H9 (cell line): Measurements from ENCODE around the gene APLP2. TPM values are rescaled to one million over a fixed set of nuclear protein-coding genes. Genes with fewer than 3 reads are reported as not detected.

ENCODE experiments used
- DNase-seq: peaks from one replicate; pipeline ENCODE4 v3.0.0-alpha.2; 2017
- H2AFZ ChIP-seq: one replicate; pipeline ENCODE4 v1.6.1; 2013; ENCODE audit warnings: mild to moderate bottlenecking, low read length, control low read depth, moderate library complexity
- H2AK5ac ChIP-seq: 2 replicates; pipeline ENCODE4 v1.6.1; 2013; ENCODE audit warnings: low read length, control low read depth, mixed read lengths; ENCODE audit not compliant: insufficient read length
- H2BK120ac ChIP-seq: one replicate; pipeline ENCODE4 v1.6.1; 2013; ENCODE audit warnings: low read depth, mild to moderate bottlenecking, low read length, control low read depth, inconsistent platforms; ENCODE audit not compliant: poor library complexity, severe bottlenecking
- H2BK12ac ChIP-seq: 2 replicates; pipeline ENCODE4 v1.6.1; 2013; ENCODE audit warnings: low read length, control low read depth, mixed read lengths, low read depth; ENCODE audit not compliant: insufficient read length
- H2BK15ac ChIP-seq: 2 replicates; pipeline ENCODE4 v1.6.1; 2013; ENCODE audit warnings: low read depth, low read length, control low read depth
- H2BK20ac ChIP-seq: one replicate; pipeline ENCODE4 v1.6.1; 2013; ENCODE audit warnings: low read depth, mild to moderate bottlenecking, low read length, control low read depth, inconsistent platforms; ENCODE audit not compliant: poor library complexity, severe bottlenecking
- H2BK5ac ChIP-seq: 2 replicates; pipeline ENCODE4 v1.6.1; 2013; ENCODE audit warnings: low read length, control low read depth, mixed read lengths; ENCODE audit not compliant: insufficient read length
- H3K14ac ChIP-seq: 2 replicates; pipeline ENCODE4 v1.6.1; 2013; ENCODE audit warnings: low read length, control low read depth; ENCODE audit not compliant: insufficient read depth
- H3K18ac ChIP-seq: 2 replicates; pipeline ENCODE4 v1.6.1; 2013; ENCODE audit warnings: low read depth, mild to moderate bottlenecking, mixed read lengths, low read length, control low read depth; ENCODE audit not compliant: insufficient read length
- H3K23ac ChIP-seq: 2 replicates; pipeline ENCODE4 v1.6.1; 2013; ENCODE audit warnings: low read length, control low read depth, mixed read lengths, low read depth; ENCODE audit not compliant: insufficient read length
- H3K23me2 ChIP-seq: 2 replicates; pipeline ENCODE4 v1.6.1; 2013; ENCODE audit warnings: low read depth, mild to moderate bottlenecking, mixed read lengths, low read length, control low read depth; ENCODE audit not compliant: insufficient read length, poor library complexity, severe bottlenecking
- H3K27ac ChIP-seq: 2 replicates; pipeline ENCODE4 v1.5.1; 2013; ENCODE audit warnings: low read length, control low read depth, mixed read lengths, low read depth; ENCODE audit not compliant: insufficient read length
- H3K27me3 ChIP-seq: 2 replicates; pipeline ENCODE4 v1.6.1; 2013; ENCODE audit warnings: low read length, control low read depth, inconsistent platforms; ENCODE audit not compliant: insufficient read depth
- H3K4ac ChIP-seq: 2 replicates; pipeline ENCODE4 v1.6.1; 2013; ENCODE audit warnings: low read depth, mild to moderate bottlenecking, control low read depth, inconsistent platforms, low read length, moderate library complexity
- H3K4me1 ChIP-seq: 2 replicates; pipeline ENCODE4 v1.6.1; 2013; ENCODE audit warnings: low read length, control low read depth, inconsistent platforms; ENCODE audit not compliant: insufficient read depth
- H3K4me2 ChIP-seq: 2 replicates; pipeline ENCODE4 v1.6.1; 2013; ENCODE audit warnings: low read length, control low read depth, mixed read lengths; ENCODE audit not compliant: insufficient read length, insufficient read depth
- H3K56ac ChIP-seq: 2 replicates; pipeline ENCODE4 v1.6.1; 2013; ENCODE audit warnings: low read depth, mild to moderate bottlenecking, mixed read lengths, low read length, control low read depth; ENCODE audit not compliant: insufficient read length
- H3K79me1 ChIP-seq: 2 replicates; pipeline ENCODE4 v1.6.1; 2013; ENCODE audit warnings: low read depth, mild to moderate bottlenecking, moderate library complexity, low read length, control low read depth, inconsistent platforms; ENCODE audit not compliant: insufficient read depth, poor library complexity, severe bottlenecking
- H3K79me2 ChIP-seq: 2 replicates; pipeline ENCODE4 v1.6.1; 2013; ENCODE audit warnings: low read length, control low read depth, inconsistent platforms; ENCODE audit not compliant: insufficient read depth
- H3K9ac ChIP-seq: 2 replicates; pipeline ENCODE4 v1.6.1; 2013; ENCODE audit warnings: low read length, control low read depth, mixed read lengths; ENCODE audit not compliant: insufficient read length; ENCODE audit errors: extremely low read depth
- H3K9me3 ChIP-seq: one replicate; pipeline ENCODE4 v1.6.1; 2013; ENCODE audit warnings: low read depth, low read length, inconsistent platforms; ENCODE audit not compliant: control insufficient read depth
- H3T11ph ChIP-seq: one replicate; pipeline ENCODE4 v1.6.1; 2013; ENCODE audit warnings: mild to moderate bottlenecking, low read length, control low read depth, inconsistent platforms
- H4K20me1 ChIP-seq: one replicate; pipeline ENCODE4 v1.6.1; 2013; ENCODE audit not compliant: control insufficient read depth, insufficient read length, insufficient read depth
- H4K5ac ChIP-seq: 2 replicates; pipeline ENCODE4 v1.6.1; 2013; ENCODE audit warnings: low read depth, mild to moderate bottlenecking, mixed read lengths, low read length, control low read depth; ENCODE audit not compliant: insufficient read length
- H4K8ac ChIP-seq: replicated peaks from 2 replicates; pipeline ENCODE4 v1.6.1; 2013; ENCODE audit warnings: low read length, control low read depth, mixed read lengths, low read depth; ENCODE audit not compliant: insufficient read length
- H4K91ac ChIP-seq: 2 replicates; pipeline ENCODE4 v1.6.1; 2013; ENCODE audit warnings: low read depth, mild to moderate bottlenecking, moderate library complexity, mixed read lengths, low read length, control low read depth; ENCODE audit not compliant: insufficient read length
- H3K27ac Mint-ChIP-seq, 3 experiments: 2 replicates in 2 of 3; 3 replicates in 1 of 3; pipeline ENCODE4 v1.8.0; 2020 to 2021; ENCODE audit warnings: mixed read lengths in 3 of 3, mild to moderate bottlenecking in 1 of 3, moderate library complexity in 1 of 3
- H3K27me3 Mint-ChIP-seq: 2 replicates; pipeline ENCODE4 v1.8.0; 2021; ENCODE audit warnings: low read depth, mild to moderate bottlenecking, moderate library complexity, mixed read lengths
- H3K36me3 Mint-ChIP-seq, 3 experiments: 2 replicates in 2 of 3; 3 replicates in 1 of 3; pipeline ENCODE4 v1.8.0; 2020 to 2021; ENCODE audit warnings: low read depth in 3 of 3, mixed read lengths in 3 of 3; ENCODE audit not compliant: insufficient read depth in 1 of 3
- H3K4me1 Mint-ChIP-seq, 2 experiments: 2 replicates each; pipeline ENCODE4 v1.8.0; 2020; ENCODE audit warnings: mixed read lengths in 2 of 2
- H3K4me3 Mint-ChIP-seq, 2 experiments: 2 replicates in 1 of 2; 3 replicates in 1 of 2; pipeline ENCODE4 v1.8.0; 2020 to 2021; ENCODE audit warnings: mild to moderate bottlenecking in 2 of 2, mixed read lengths in 2 of 2, moderate library complexity in 1 of 2
- H3K9me3 Mint-ChIP-seq, 2 experiments: 2 replicates in 1 of 2; 3 replicates in 1 of 2; pipeline ENCODE4 v1.8.0; 2020; ENCODE audit warnings: mild to moderate bottlenecking in 2 of 2, mixed read lengths in 2 of 2, moderate library complexity in 1 of 2
- CTCF ChIP-seq: fragments of 200-600 bp; sonication (generic); conservative IDR thresholded peaks from 3 replicates; pipeline ENCODE4 v1.8.0; 2021; ENCODE audit warnings: antibody characterized with exemption, mild to moderate bottlenecking
- WGBS: extraction: QIAGEN DNeasy Blood & Tissue Kit; methylation state at CpG from one replicate; pipeline ENCODE4 v1.1.7; 2013; ENCODE audit warnings: missing lambda C conversion rate, low lambda C conversion rate, mixed read lengths; ENCODE audit not compliant: insufficient read length; ENCODE audit errors: extremely low coverage; 5-methylcytosine and 5-hydroxymethylcytosine counted together
- total RNA-seq: library from RNA; stranded (reverse); gene quantifications from 2 replicates; pipeline ENCODE4 v1.2.1, GENCODE V29; 2021

The APLP2 gene
- total RNA-seq, 1 experiment from 2014 or later: 328 TPM

DNA sequence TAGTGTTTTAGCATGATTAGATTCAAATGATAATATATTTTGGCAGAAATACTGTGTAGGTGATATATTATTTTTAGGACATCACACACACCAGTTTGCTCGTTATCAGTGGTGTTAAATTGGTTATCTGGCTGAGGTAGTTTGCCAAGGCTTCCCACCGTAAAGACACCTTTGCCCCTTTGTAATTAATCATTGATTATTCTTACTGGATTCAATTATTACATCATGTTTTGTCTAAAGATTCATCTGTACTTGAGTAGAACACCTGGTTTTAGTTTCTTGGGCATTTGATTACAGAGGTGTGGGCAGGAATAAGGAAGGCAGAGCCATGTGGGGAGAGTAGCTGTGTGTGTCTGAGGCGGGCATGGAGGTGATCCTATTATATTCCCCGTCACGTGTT, 50.4 kb downstream of the APLP2 start:
- Mint-ChIP-seq H3K4me1 (peaks cover 5 to 10% of the 10 kb centered on the region in 2 experiments), H3K36me3 (peaks cover 40 to 56% (median 49%) of the 10 kb centered on the region in 3 experiments; a peak in 6 of 7 replicates)
- no peaks in the 10 kb centered on the region for H3K79me2 ChIP-seq

More for the DNA sequence above, 50.4 kb downstream of the APLP2 start:
- no peak overlapping the region for H3K27ac ChIP-seq
- no peak overlapping the region for H2BK12ac ChIP-seq
- WGBS: no CpG with 5 or more reads among the region's 5 CpGs
- H3K56ac ChIP-seq: no peak overlapping the region
- no peak overlapping the region for H2AK5ac ChIP-seq
- H3T11ph ChIP-seq: no peak overlapping the region
- H3K9me3 ChIP-seq: no peaks in the 10 kb centered on the region
- H3K4ac ChIP-seq: no peak overlapping the region
- no peaks in the 10 kb centered on the region for H3K23me2 ChIP-seq
- H3K9ac ChIP-seq: no peak overlapping the region
- H2BK20ac ChIP-seq: no peak overlapping the region
- no peak overlapping the region for H2BK120ac ChIP-seq
- no peak overlapping the region for H4K91ac ChIP-seq
- no peak overlapping the region for H3K4me2 ChIP-seq
- no peak for TF ChIP-seq CTCF
- no peak overlapping the region for H2AFZ ChIP-seq
- H4K5ac ChIP-seq: no peak overlapping the region
- Mint-ChIP-seq H3K4me3 (no peak overlapping the region), H3K27me3 (no peaks in the 10 kb centered on the region), H3K9me3 (no peaks in the 10 kb centered on the region), H3K27ac (peak overlapping the region in 1 of 3 experiments; percentile 24; a peak in 2 of 7 replicates)
- no peak overlapping the region for H3K23ac ChIP-seq
- H4K8ac ChIP-seq: no peak overlapping the region
- H3K18ac ChIP-seq: no peak overlapping the region
- no peaks in the 10 kb centered on the region for H3K79me1 ChIP-seq
- no peak overlapping the region for H2BK5ac ChIP-seq
- peaks cover 4% of the 10 kb centered on the region for H4K20me1 ChIP-seq
- H3K27me3 ChIP-seq: no peaks in the 10 kb centered on the region
- H3K4me1 ChIP-seq: no peaks in the 10 kb centered on the region
- no peak overlapping the region for H2BK15ac ChIP-seq
- no peak overlapping the region for H3K14ac ChIP-seq
- no peak for DNase-seq
